GM23338 (cell line): ENCODE data around the gene ZNF385C. TPM values are rescaled to one million over a fixed set of nuclear protein-coding genes. Genes with fewer than 3 reads are reported as not detected.

Source experiments
- ATAC-seq: fragments of 200-7000 bp; cut with Tn5 transposase; 3 replicates; pipeline ENCODE4 v1.9.1; 2020
- DNase-seq: peaks from one replicate; pipeline ENCODE4 v3.0.0-alpha.2; 2015; ENCODE audit warnings: low spot score
- H2AFZ ChIP-seq: fragments of 200-600 bp; sonication (generic); 2 replicates; pipeline ENCODE4 v1.8.0; 2016; ENCODE audit warnings: antibody characterized with exemption, mild to moderate bottlenecking, moderate library complexity
- H3F3A ChIP-seq: fragments of 200-600 bp; sonication (generic); replicated peaks from 2 replicates; pipeline ENCODE4 v1.8.0; 2017; ENCODE audit warnings: antibody characterized with exemption, mixed run types, low read depth
- H3K27ac ChIP-seq: fragments of 200-600 bp; sonication (generic); 2 replicates; pipeline ENCODE4 v1.6.1; 2016; ENCODE audit warnings: low read depth
- H3K27me3 ChIP-seq: fragments of 200-600 bp; sonication (generic); 2 replicates; pipeline ENCODE4 v1.8.0; 2016; ENCODE audit warnings: mild to moderate bottlenecking, mixed run types, moderate library complexity; ENCODE audit not compliant: insufficient read depth
- H3K36me3 ChIP-seq: fragments of 200-600 bp; sonication (generic); 2 replicates; pipeline ENCODE4 v1.8.0; 2016; ENCODE audit warnings: mild to moderate bottlenecking; ENCODE audit not compliant: insufficient read depth
- H3K4me1 ChIP-seq: fragments of 200-600 bp; sonication (generic); 2 replicates; pipeline ENCODE4 v1.8.0; 2016; ENCODE audit warnings: mild to moderate bottlenecking, moderate library complexity; ENCODE audit not compliant: insufficient read depth
- H3K4me2 ChIP-seq: fragments of 200-600 bp; sonication (generic); 2 replicates; pipeline ENCODE4 v1.7.1; 2017; ENCODE audit warnings: mixed run types
- H3K4me3 ChIP-seq: fragments of 200-600 bp; sonication (generic); 2 replicates; pipeline ENCODE4 v1.6.1; 2016; ENCODE audit warnings: mixed run types
- H3K79me2 ChIP-seq: fragments of 200-600 bp; sonication (generic); replicated peaks from 2 replicates; pipeline ENCODE4 v1.8.0; 2017; ENCODE audit warnings: mild to moderate bottlenecking; ENCODE audit not compliant: insufficient read depth
- H3K9me2 ChIP-seq: fragments of 200-600 bp; sonication (generic); 2 replicates; pipeline ENCODE4 v1.8.0; 2017; ENCODE audit not compliant: insufficient read depth
- H4K20me1 ChIP-seq: fragments of 200-600 bp; sonication (generic); replicated peaks from 2 replicates; pipeline ENCODE4 v1.8.0; 2017; ENCODE audit warnings: mild to moderate bottlenecking; ENCODE audit not compliant: insufficient read depth
- H3K27ac Mint-ChIP-seq: 2 replicates; pipeline ENCODE4 v1.8.0; 2020; ENCODE audit warnings: inconsistent platforms, mild to moderate bottlenecking, moderate library complexity, mixed read lengths
- H3K27me3 Mint-ChIP-seq: 3 replicates; pipeline ENCODE4 v1.8.0; 2022; ENCODE audit warnings: low read depth, mild to moderate bottlenecking, moderate library complexity, mixed read lengths, inconsistent platforms; ENCODE audit not compliant: insufficient read depth, poor library complexity
- H3K36me3 Mint-ChIP-seq: 3 replicates; pipeline ENCODE4 v1.8.0; 2021; ENCODE audit warnings: low read depth, mild to moderate bottlenecking, inconsistent platforms, moderate library complexity, mixed read lengths
- H3K4me1 Mint-ChIP-seq: 3 replicates; pipeline ENCODE4 v1.8.0; 2020; ENCODE audit warnings: mild to moderate bottlenecking, inconsistent platforms, mixed read lengths
- H3K4me3 Mint-ChIP-seq: 3 replicates; pipeline ENCODE4 v1.8.0; 2021; ENCODE audit warnings: moderate library complexity, mild to moderate bottlenecking, inconsistent platforms, mixed read lengths
- H3K9me3 Mint-ChIP-seq: 3 replicates; pipeline ENCODE4 v1.8.0; 2020; ENCODE audit warnings: moderate library complexity, mild to moderate bottlenecking, inconsistent platforms, mixed read lengths
- CREB1 ChIP-seq: fragments of 250-450 bp; sonication (Bioruptor Pico); IDR thresholded peaks from 2 replicates; pipeline ENCODE4 v1.5.0; 2020; ENCODE audit warnings: low read depth, mild to moderate bottlenecking, moderate library complexity
- EZH2 ChIP-seq: fragments of 200-600 bp; sonication (generic); IDR thresholded peaks from one replicate; pipeline ENCODE4 v1.8.0; 2017; ENCODE audit warnings: antibody characterized with exemption, mild to moderate bottlenecking, low read depth; ENCODE audit not compliant: unreplicated experiment
- EZH2phosphoT487 ChIP-seq: fragments of 200-600 bp; sonication (generic); IDR thresholded peaks from one replicate; pipeline ENCODE4 v1.8.1; 2018; ENCODE audit warnings: antibody characterized with exemption; ENCODE audit not compliant: unreplicated experiment
- JUNB ChIP-seq: IDR thresholded peaks from one replicate; pipeline ENCODE4 v1.6.1; 2016; ENCODE audit warnings: antibody characterized with exemption; ENCODE audit not compliant: unreplicated experiment
- NANOG ChIP-seq: IDR thresholded peaks from 2 replicates; pipeline ENCODE4 v1.6.1; 2016; ENCODE audit warnings: antibody characterized with exemption, borderline replicate concordance
- POLR2AphosphoS5 ChIP-seq: IDR thresholded peaks from 2 replicates; pipeline ENCODE4 v1.6.1; 2016; ENCODE audit warnings: antibody characterized with exemption, low read depth
- STAT1 ChIP-seq: IDR thresholded peaks from one replicate; pipeline ENCODE4 v1.6.1; 2016; ENCODE audit warnings: antibody characterized with exemption; ENCODE audit not compliant: unreplicated experiment
- ZNF114 ChIP-seq: fragments of 250-450 bp; sonication (Bioruptor Pico); IDR thresholded peaks from 2 replicates; pipeline ENCODE4 v1.5.0; 2020; ENCODE audit warnings: mild to moderate bottlenecking, moderate library complexity
- ZNF331 ChIP-seq: fragments of 250-450 bp; sonication (Bioruptor Pico); IDR thresholded peaks from 2 replicates; pipeline ENCODE4 v1.5.0; 2020; ENCODE audit warnings: low read depth, mild to moderate bottlenecking, moderate library complexity
- polyA plus RNA-seq: library from polyadenylated mRNA; unstranded; fragments of >200 nt; fragmentation: Nextera tagmentation; extraction: Ambion mirVana; gene quantifications from 2 replicates; pipeline ENCODE4 v1.2.1, GENCODE V29; 2016
- total RNA-seq: library from RNA; depleted of rRNA; stranded (reverse); fragments of >200 nt; shearing (Covaris generic); gene quantifications from 2 replicates; pipeline ENCODE4 v1.2.3, GENCODE V29; 2014
- TF ChIP-seq, protein P1 (sequence below), 2 experiments: fragments of 200-600 bp in 1 of 2; sonication (generic) in 1 of 2; conservative IDR thresholded peaks; 2 replicates each; pipeline versions ENCODE4 v1.5.1 to v1.6.1; 2016 to 2017; ENCODE audit warnings: antibody characterized with exemption in 2 of 2, low read depth in 2 of 2, mild to moderate bottlenecking in 2 of 2, moderate library complexity in 1 of 2
- TF ChIP-seq, protein P2 (sequence below): IDR thresholded peaks from 2 replicates; pipeline ENCODE4 v1.6.1; 2016; ENCODE audit warnings: antibody characterized with exemption
- TF ChIP-seq, protein P3 (sequence below): fragments of 250-450 bp; sonication (Bioruptor Pico); IDR thresholded peaks from 2 replicates; pipeline ENCODE4 v1.5.0; 2020; ENCODE audit warnings: mild to moderate bottlenecking, moderate library complexity
- TF ChIP-seq, protein P4 (sequence below): IDR thresholded peaks from one replicate; pipeline ENCODE4 v1.6.1; 2018; ENCODE audit warnings: antibody characterized with exemption; ENCODE audit not compliant: unreplicated experiment

Gene ZNF385C
- total and polyA plus RNA-seq, 2 experiments from 2014 or later = 1.9 to 3.1 TPM

DNA sequence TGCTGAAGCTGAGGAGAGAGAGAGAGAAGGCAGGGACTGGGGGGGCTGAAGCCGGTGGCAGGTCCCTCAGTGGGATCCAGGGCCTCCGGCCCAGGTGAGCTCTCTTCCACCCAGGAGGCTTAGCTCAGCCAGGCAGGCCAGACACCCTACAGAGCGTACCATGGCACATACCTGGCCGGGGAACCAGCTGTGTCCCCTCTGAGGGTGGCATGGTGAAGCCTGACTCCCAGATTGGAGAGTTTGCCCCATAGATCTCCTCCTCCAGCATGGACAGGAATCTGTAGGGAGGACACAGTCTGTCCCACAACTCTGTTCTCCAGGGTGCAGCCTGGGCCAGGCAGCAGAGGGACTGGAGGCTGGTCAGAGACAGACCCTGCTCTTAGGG is 19.8 kb upstream of the ZNF385C start:
- no peak overlapping the region for H3K27ac ChIP-seq
- Mint-ChIP-seq H3K9me3 (no peaks in the 10 kb centered on the region; the same call in 2 of the 3 replicates), H3K4me1 (peaks cover 23% of the 10 kb centered on the region), H3K27me3 (peaks cover 22% of the 10 kb centered on the region), H3K4me3 (no peak overlapping the region), H3K36me3 (peaks cover 32% of the 10 kb centered on the region), H3K27ac (no peak overlapping the region)
- TF ChIP-seq, protein P1, sequence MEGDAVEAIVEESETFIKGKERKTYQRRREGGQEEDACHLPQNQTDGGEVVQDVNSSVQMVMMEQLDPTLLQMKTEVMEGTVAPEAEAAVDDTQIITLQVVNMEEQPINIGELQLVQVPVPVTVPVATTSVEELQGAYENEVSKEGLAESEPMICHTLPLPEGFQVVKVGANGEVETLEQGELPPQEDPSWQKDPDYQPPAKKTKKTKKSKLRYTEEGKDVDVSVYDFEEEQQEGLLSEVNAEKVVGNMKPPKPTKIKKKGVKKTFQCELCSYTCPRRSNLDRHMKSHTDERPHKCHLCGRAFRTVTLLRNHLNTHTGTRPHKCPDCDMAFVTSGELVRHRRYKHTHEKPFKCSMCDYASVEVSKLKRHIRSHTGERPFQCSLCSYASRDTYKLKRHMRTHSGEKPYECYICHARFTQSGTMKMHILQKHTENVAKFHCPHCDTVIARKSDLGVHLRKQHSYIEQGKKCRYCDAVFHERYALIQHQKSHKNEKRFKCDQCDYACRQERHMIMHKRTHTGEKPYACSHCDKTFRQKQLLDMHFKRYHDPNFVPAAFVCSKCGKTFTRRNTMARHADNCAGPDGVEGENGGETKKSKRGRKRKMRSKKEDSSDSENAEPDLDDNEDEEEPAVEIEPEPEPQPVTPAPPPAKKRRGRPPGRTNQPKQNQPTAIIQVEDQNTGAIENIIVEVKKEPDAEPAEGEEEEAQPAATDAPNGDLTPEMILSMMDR (conservative IDR thresholded peaks at IDR 0.05; ENCODE audit: low read depth in 2 of 2) = no peak
- no peak for TF ChIP-seq STAT1
- TF ChIP-seq EZH2phosphoT487 = no peak
- TF ChIP-seq JUNB = no peak
- TF ChIP-seq ZNF114 (CRISPR knock-in tag) = no peak
- TF ChIP-seq, protein P2, sequence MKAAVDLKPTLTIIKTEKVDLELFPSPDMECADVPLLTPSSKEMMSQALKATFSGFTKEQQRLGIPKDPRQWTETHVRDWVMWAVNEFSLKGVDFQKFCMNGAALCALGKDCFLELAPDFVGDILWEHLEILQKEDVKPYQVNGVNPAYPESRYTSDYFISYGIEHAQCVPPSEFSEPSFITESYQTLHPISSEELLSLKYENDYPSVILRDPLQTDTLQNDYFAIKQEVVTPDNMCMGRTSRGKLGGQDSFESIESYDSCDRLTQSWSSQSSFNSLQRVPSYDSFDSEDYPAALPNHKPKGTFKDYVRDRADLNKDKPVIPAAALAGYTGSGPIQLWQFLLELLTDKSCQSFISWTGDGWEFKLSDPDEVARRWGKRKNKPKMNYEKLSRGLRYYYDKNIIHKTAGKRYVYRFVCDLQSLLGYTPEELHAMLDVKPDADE = no peak
- TF ChIP-seq ZNF331 (CRISPR knock-in tag) = no peak
- no peak for TF ChIP-seq CREB1 (CRISPR knock-in tag)
- TF ChIP-seq, protein P3, sequence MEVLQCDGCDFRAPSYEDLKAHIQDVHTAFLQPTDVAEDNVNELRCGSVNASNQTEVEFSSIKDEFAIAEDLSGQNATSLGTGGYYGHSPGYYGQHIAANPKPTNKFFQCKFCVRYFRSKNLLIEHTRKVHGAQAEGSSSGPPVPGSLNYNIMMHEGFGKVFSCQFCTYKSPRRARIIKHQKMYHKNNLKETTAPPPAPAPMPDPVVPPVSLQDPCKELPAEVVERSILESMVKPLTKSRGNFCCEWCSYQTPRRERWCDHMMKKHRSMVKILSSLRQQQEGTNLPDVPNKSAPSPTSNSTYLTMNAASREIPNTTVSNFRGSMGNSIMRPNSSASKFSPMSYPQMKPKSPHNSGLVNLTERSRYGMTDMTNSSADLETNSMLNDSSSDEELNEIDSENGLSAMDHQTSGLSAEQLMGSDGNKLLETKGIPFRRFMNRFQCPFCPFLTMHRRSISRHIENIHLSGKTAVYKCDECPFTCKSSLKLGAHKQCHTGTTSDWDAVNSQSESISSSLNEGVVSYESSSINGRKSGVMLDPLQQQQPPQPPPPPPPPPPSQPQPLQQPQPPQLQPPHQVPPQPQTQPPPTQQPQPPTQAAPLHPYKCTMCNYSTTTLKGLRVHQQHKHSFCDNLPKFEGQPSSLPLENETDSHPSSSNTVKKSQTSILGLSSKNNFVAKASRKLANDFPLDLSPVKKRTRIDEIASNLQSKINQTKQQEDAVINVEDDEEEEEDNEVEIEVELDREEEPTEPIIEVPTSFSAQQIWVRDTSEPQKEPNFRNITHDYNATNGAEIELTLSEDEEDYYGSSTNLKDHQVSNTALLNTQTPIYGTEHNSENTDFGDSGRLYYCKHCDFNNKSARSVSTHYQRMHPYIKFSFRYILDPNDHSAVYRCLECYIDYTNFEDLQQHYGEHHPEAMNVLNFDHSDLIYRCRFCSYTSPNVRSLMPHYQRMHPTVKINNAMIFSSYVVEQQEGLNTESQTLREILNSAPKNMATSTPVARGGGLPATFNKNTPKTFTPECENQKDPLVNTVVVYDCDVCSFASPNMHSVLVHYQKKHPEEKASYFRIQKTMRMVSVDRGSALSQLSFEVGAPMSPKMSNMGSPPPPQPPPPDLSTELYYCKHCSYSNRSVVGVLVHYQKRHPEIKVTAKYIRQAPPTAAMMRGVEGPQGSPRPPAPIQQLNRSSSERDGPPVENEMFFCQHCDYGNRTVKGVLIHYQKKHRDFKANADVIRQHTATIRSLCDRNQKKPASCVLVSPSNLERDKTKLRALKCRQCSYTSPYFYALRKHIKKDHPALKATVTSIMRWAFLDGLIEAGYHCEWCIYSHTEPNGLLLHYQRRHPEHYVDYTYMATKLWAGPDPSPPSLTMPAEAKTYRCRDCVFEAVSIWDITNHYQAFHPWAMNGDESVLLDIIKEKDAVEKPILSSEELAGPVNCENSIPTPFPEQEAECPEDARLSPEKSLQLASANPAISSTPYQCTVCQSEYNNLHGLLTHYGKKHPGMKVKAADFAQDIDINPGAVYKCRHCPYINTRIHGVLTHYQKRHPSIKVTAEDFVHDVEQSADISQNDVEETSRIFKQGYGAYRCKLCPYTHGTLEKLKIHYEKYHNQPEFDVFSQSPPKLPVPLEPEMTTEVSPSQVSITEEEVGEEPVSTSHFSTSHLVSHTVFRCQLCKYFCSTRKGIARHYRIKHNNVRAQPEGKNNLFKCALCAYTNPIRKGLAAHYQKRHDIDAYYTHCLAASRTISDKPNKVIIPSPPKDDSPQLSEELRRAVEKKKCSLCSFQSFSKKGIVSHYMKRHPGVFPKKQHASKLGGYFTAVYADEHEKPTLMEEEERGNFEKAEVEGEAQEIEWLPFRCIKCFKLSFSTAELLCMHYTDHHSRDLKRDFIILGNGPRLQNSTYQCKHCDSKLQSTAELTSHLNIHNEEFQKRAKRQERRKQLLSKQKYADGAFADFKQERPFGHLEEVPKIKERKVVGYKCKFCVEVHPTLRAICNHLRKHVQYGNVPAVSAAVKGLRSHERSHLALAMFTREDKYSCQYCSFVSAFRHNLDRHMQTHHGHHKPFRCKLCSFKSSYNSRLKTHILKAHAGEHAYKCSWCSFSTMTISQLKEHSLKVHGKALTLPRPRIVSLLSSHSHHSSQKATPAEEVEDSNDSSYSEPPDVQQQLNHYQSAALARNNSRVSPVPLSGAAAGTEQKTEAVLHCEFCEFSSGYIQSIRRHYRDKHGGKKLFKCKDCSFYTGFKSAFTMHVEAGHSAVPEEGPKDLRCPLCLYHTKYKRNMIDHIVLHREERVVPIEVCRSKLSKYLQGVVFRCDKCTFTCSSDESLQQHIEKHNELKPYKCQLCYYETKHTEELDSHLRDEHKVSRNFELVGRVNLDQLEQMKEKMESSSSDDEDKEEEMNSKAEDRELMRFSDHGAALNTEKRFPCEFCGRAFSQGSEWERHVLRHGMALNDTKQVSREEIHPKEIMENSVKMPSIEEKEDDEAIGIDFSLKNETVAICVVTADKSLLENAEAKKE = no peak
- no peak for TF ChIP-seq EZH2
- TF ChIP-seq, protein P4, sequence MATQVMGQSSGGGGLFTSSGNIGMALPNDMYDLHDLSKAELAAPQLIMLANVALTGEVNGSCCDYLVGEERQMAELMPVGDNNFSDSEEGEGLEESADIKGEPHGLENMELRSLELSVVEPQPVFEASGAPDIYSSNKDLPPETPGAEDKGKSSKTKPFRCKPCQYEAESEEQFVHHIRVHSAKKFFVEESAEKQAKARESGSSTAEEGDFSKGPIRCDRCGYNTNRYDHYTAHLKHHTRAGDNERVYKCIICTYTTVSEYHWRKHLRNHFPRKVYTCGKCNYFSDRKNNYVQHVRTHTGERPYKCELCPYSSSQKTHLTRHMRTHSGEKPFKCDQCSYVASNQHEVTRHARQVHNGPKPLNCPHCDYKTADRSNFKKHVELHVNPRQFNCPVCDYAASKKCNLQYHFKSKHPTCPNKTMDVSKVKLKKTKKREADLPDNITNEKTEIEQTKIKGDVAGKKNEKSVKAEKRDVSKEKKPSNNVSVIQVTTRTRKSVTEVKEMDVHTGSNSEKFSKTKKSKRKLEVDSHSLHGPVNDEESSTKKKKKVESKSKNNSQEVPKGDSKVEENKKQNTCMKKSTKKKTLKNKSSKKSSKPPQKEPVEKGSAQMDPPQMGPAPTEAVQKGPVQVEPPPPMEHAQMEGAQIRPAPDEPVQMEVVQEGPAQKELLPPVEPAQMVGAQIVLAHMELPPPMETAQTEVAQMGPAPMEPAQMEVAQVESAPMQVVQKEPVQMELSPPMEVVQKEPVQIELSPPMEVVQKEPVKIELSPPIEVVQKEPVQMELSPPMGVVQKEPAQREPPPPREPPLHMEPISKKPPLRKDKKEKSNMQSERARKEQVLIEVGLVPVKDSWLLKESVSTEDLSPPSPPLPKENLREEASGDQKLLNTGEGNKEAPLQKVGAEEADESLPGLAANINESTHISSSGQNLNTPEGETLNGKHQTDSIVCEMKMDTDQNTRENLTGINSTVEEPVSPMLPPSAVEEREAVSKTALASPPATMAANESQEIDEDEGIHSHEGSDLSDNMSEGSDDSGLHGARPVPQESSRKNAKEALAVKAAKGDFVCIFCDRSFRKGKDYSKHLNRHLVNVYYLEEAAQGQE = no peak
- TF ChIP-seq POLR2AphosphoS5 = no peak
- TF ChIP-seq NANOG = no peak
- no peak for DNase-seq
- ATAC-seq = no peak
- 0 out of 2 replicates have a peak, but pooled peaks cover 5% of the 10 kb centered on the region for H4K20me1 ChIP-seq
- no peaks in the 10 kb centered on the region; the same call in 1 of the 2 replicates for H3K36me3 ChIP-seq
- H3K27me3 ChIP-seq = no peaks in the 10 kb centered on the region
- peaks cover 17% of the 10 kb centered on the region; the same call in 1 of the 2 replicates for H3K4me1 ChIP-seq
- H3K79me2 ChIP-seq = no peaks in the 10 kb centered on the region
- H3K4me2 ChIP-seq = no peak overlapping the region
- peaks cover 10% of the 10 kb centered on the region; the same call in 1 of the 2 replicates for H3F3A ChIP-seq
- H3K4me3 ChIP-seq = no peak overlapping the region
- H2AFZ ChIP-seq = no peak overlapping the region
- H3K9me2 ChIP-seq = no peaks in the 10 kb centered on the region
